Measurements from ENCODE around the gene HAPLN3.

DNA sequence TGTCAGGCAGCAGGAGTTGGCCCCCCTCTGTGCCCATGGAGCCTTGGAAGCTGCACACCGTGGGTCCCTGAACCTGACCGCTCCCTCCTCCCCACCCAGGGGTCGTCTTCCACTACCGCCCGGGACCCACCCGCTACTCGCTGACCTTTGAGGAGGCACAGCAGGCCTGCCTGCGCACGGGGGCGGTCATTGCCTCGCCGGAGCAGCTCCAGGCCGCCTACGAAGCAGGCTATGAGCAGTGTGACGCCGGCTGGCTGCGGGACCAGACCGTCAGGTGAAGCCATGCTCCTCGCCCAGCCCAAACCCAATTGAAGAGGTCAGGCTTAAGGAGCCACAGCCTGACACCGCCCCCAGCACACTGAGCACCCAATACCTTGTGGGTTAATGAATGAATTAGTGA is 48.2 kb downstream of the HAPLN3 start:
- TF ChIP-seq, protein P1, sequence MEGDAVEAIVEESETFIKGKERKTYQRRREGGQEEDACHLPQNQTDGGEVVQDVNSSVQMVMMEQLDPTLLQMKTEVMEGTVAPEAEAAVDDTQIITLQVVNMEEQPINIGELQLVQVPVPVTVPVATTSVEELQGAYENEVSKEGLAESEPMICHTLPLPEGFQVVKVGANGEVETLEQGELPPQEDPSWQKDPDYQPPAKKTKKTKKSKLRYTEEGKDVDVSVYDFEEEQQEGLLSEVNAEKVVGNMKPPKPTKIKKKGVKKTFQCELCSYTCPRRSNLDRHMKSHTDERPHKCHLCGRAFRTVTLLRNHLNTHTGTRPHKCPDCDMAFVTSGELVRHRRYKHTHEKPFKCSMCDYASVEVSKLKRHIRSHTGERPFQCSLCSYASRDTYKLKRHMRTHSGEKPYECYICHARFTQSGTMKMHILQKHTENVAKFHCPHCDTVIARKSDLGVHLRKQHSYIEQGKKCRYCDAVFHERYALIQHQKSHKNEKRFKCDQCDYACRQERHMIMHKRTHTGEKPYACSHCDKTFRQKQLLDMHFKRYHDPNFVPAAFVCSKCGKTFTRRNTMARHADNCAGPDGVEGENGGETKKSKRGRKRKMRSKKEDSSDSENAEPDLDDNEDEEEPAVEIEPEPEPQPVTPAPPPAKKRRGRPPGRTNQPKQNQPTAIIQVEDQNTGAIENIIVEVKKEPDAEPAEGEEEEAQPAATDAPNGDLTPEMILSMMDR (IDR thresholded peaks at IDR 0.05; ENCODE audit: poor library complexity), result no peak
- TF ChIP-seq EZH2 (IDR thresholded peaks at IDR 0.05; ENCODE audit: borderline replicate concordance) (no peak), EZH2phosphoT487 (IDR thresholded peaks at IDR 0.05; ENCODE audit: low read depth, severe bottlenecking, unreplicated experiment) (no peak)
